Fibroblast of lung (primary cell): ENCODE measurements around the gene PLD5. TPM values are rescaled to one million over a fixed set of nuclear protein-coding genes. Genes with fewer than 3 reads are reported as not detected.
"Not testable (repeated sequence)": the region's sequence is repeated elsewhere in the genome, so short reads cannot be mapped to it uniquely, and the experiment has no call there.

Experiments used
- DNase-seq, 2 donors: peaks; one replicate each; pipeline versions ENCODE4 v3.0.0 to v3.0.0-alpha.2; 2010; ENCODE audit warnings: low read depth in 2 of 2
- H2AFZ ChIP-seq: 2 replicates; pipeline ENCODE4 v1.5.1; 2012; ENCODE audit warnings: low read length, control low read depth, inconsistent platforms
- H3K27ac ChIP-seq: 2 replicates; pipeline ENCODE4 v1.5.1; 2011; ENCODE audit warnings: low read length, control low read depth; ENCODE audit not compliant: insufficient read depth
- H3K27me3 ChIP-seq: 2 replicates; pipeline ENCODE4 v1.5.1; 2011; ENCODE audit warnings: mild to moderate bottlenecking, low read length; ENCODE audit not compliant: control insufficient read depth, insufficient read depth
- H3K36me3 ChIP-seq: 2 replicates; pipeline ENCODE4 v1.5.1; 2011; ENCODE audit warnings: low read length; ENCODE audit not compliant: control insufficient read depth, insufficient read depth
- H3K4me1 ChIP-seq: 2 replicates; pipeline ENCODE4 v1.5.1; 2011; ENCODE audit warnings: low read length; ENCODE audit not compliant: control insufficient read depth, insufficient read depth; ENCODE audit errors: extremely low read depth
- H3K4me2 ChIP-seq: 2 replicates; pipeline ENCODE4 v1.5.1; 2011; ENCODE audit warnings: low read length, control low read depth; ENCODE audit not compliant: insufficient read depth; ENCODE audit errors: extremely low read depth
- H3K4me3 ChIP-seq, 4 experiments: fragments of 200-600 bp in 1 of 4; sonication (generic) in 1 of 4; replicated peaks in 1 of 4; 2 replicates each; pipeline ENCODE4 v1.5.1; 2011 to 2016; ENCODE audit warnings: low read length in 4 of 4, low read depth in 3 of 4, mild to moderate bottlenecking in 3 of 4, control low read depth in 2 of 4, inconsistent platforms in 1 of 4, mixed read lengths in 1 of 4; ENCODE audit not compliant: insufficient read depth in 1 of 4; ENCODE audit errors: control extremely low read depth in 1 of 4
- H3K79me2 ChIP-seq: 2 replicates; pipeline ENCODE4 v1.5.1; 2012; ENCODE audit warnings: mild to moderate bottlenecking, low read length, inconsistent platforms; ENCODE audit not compliant: control insufficient read depth, insufficient read depth
- H3K9ac ChIP-seq: 2 replicates; pipeline ENCODE4 v1.5.1; 2011; ENCODE audit warnings: mild to moderate bottlenecking, low read length, control low read depth; ENCODE audit not compliant: insufficient read depth
- H3K9me3 ChIP-seq: 2 replicates; pipeline ENCODE4 v1.5.1; 2012; ENCODE audit warnings: low read depth, low read length; ENCODE audit not compliant: control insufficient read depth, insufficient read depth
- H4K20me1 ChIP-seq: 2 replicates; pipeline ENCODE4 v1.5.1; 2011; ENCODE audit warnings: low read length; ENCODE audit not compliant: control insufficient read depth, insufficient read depth; ENCODE audit errors: extremely low read depth
- CTCF ChIP-seq, 2 donors: IDR thresholded peaks in 1 of 2; conservative IDR thresholded peaks in 1 of 2; 1 replicate in 1 of 2; 2 replicates in 1 of 2; pipeline ENCODE4 v1.5.1; 2011 to 2012; ENCODE audit warnings: low read length in 2 of 2, control low read depth in 1 of 2, inconsistent platforms in 1 of 2, low read depth in 1 of 2, mild to moderate bottlenecking in 1 of 2
- EZH2 ChIP-seq: IDR thresholded peaks from 2 replicates; pipeline ENCODE4 v1.5.1; 2012; ENCODE audit warnings: low read length, control low read depth, mild to moderate bottlenecking; ENCODE audit errors: missing control alignments
- polyA plus RNA-seq, 2 donors: library from polyadenylated mRNA; depleted of rRNA in 1 of 2; stranded (reverse) in 1 of 2; unstranded in 1 of 2; fragments of >200 nt; gene quantifications; 2 replicates each; pipeline ENCODE4 v1.2.1, GENCODE V29; 2011 to 2012; ENCODE audit warnings: missing spikeins in 1 of 2
- total RNA-seq: library from RNA; depleted of rRNA; stranded (reverse); fragments of >200 nt; gene quantifications from 2 replicates; pipeline ENCODE4 v1.2.1, GENCODE V29; 2014

The PLD5 gene
- total and polyA plus RNA-seq, 2 donors (not counting 1 experiment from before 2014, with no cell fraction given) = under 0.01 to 0.02 TPM

DNA sequence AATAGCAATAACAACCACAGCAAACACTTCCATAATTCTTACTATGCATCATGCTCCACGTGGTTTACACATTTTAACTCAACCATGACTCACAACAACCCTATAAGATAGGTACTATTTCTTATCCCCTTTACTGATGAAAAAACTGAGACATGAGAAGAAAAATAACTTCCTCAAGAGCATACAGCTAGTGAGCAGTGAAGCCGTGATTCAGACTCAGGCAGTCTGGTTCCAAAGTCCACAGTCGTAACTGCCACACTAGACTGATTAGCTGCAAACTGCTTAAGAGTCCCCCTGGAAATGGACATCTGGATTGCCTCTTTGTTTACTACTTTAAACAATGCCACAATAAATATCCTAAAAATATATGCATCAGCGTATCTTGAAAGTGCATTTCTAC is 55.7 kb downstream of the PLD5 start:
- no peaks in the 10 kb centered on the region for H3K4me1 ChIP-seq
- DNase-seq = no peak
- H3K4me3 ChIP-seq = no peak overlapping the region
- no peaks in the 10 kb centered on the region for H3K36me3 ChIP-seq
- H3K27ac ChIP-seq = no peak overlapping the region
- H3K4me2 ChIP-seq = no peak overlapping the region
- no peak for TF ChIP-seq EZH2
- no peak for TF ChIP-seq CTCF (conservative IDR thresholded peaks at IDR 0.05 in 1 of 2, IDR thresholded peaks at IDR 0.05 in 1 of 2; ENCODE audit: low read depth in 1 of 2, low read length in 2 of 2)
- H3K9ac ChIP-seq = no peak overlapping the region
- no peaks in the 10 kb centered on the region for H3K9me3 ChIP-seq
- no peak overlapping the region for H2AFZ ChIP-seq
- no peaks in the 10 kb centered on the region for H4K20me1 ChIP-seq
- H3K27me3 ChIP-seq = no peaks in the 10 kb centered on the region
- no peaks in the 10 kb centered on the region for H3K79me2 ChIP-seq

DNA sequence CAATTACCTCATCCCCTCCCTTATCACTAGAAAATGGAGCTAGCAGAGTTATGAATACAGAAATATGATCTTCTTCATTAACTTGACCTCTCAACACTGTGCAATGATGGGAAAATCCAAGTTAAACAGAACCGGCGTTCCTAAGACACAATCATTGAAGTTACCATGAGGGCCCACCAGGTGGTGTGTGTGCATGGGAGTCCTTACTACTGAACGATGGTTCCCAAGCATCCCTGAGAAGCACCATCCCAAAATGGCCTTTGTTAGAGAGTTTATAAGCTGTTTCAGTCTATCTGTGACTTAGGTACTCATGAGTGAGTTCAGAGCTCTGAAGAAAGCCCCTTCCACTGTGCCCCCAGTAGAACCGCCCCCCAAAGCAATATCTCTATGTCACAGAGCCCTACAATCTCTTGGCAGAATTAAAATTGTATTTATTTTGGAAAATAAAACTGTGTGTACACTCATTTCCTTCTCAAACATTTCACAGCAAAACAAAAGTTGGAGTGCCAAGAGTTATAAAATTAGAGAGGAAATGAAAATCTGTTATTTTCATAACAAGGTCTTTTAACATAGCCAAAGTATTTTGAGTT is 56.8 kb downstream of the PLD5 start:
- TF ChIP-seq CTCF (conservative IDR thresholded peaks at IDR 0.05 in 1 of 2, IDR thresholded peaks at IDR 0.05 in 1 of 2; ENCODE audit: low read depth in 1 of 2, low read length in 2 of 2) (peak; percentile 42 to 66), EZH2 (no peak)
- no peaks in the 10 kb centered on the region for H3K9me3 ChIP-seq
- DNase-seq = peak; percentile 18 to 56
- H2AFZ ChIP-seq = no peak overlapping the region
- no peaks in the 10 kb centered on the region for H3K4me1 ChIP-seq
- no peaks in the 10 kb centered on the region for H3K36me3 ChIP-seq
- H3K79me2 ChIP-seq = no peaks in the 10 kb centered on the region
- no peak overlapping the region for H3K27ac ChIP-seq
- no peak overlapping the region for H3K4me2 ChIP-seq
- no peak overlapping the region for H3K9ac ChIP-seq
- no peaks in the 10 kb centered on the region for H4K20me1 ChIP-seq
- no peak overlapping the region for H3K4me3 ChIP-seq
- no peaks in the 10 kb centered on the region for H3K27me3 ChIP-seq

GRCh38 chr1:242462867-242463266 is 61.6 kb downstream of the PLD5 start:
- no peak overlapping the region for H3K4me3 ChIP-seq
- H4K20me1 ChIP-seq = no peaks in the 10 kb centered on the region
- no peak for TF ChIP-seq EZH2
- no peak for TF ChIP-seq CTCF (conservative IDR thresholded peaks at IDR 0.05 in 1 of 2, IDR thresholded peaks at IDR 0.05 in 1 of 2; ENCODE audit: low read depth in 1 of 2, low read length in 2 of 2)
- no peaks in the 10 kb centered on the region for H3K36me3 ChIP-seq
- no peak overlapping the region for H3K27ac ChIP-seq
- no peaks in the 10 kb centered on the region for H3K4me1 ChIP-seq
- no peak overlapping the region for H3K9ac ChIP-seq
- H3K79me2 ChIP-seq = no peaks in the 10 kb centered on the region
- H3K27me3 ChIP-seq = no peaks in the 10 kb centered on the region
- no peak overlapping the region for H3K4me2 ChIP-seq
- H2AFZ ChIP-seq = no peak overlapping the region
- DNase-seq = no peak
- H3K9me3 ChIP-seq = no peaks in the 10 kb centered on the region

DNA sequence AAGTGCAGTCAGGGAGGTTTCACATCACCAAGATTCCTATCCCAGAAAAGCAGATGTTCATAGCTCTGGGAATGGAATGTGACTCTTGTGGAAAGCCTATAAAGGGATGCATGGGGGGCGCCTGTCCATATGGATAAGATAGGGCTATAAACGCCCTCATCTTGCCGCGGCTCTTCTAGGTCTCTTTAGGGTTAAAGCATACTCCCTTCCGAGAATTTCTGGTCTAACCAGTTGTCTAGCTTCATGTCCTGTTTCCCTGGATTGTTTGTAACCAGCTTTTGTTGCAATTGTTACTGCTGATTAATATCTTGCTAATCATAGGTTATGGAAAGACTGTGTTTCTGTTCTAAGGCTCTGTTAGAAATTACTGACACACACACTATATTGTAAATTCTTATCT is 64.8 kb downstream of the PLD5 start:
- H3K79me2 ChIP-seq, H2AFZ ChIP-seq, H3K9me3 ChIP-seq, H3K27ac ChIP-seq, H3K36me3 ChIP-seq, H3K4me3 ChIP-seq, DNase-seq, H3K4me1 ChIP-seq, H4K20me1 ChIP-seq, H3K9ac ChIP-seq, H3K27me3 ChIP-seq, H3K4me2 ChIP-seq: not testable (repeated sequence)
